ENCODE measurements around the gene KCNMA1.

GRCh38 chr10:76928565-76928964, 709.0 kb downstream of the KCNMA1 start:
- TF ChIP-seq ATF3 (IDR thresholded peaks at IDR 0.05; ENCODE audit: borderline replicate concordance, extremely low read depth, low read depth, low read length) (no peak), FOXK2 (IDR thresholded peaks at IDR 0.05) (no peak), POLR2AphosphoS5 (IDR thresholded peaks at IDR 0.05; ENCODE audit: low read length) (no peak), ZBED1 (IDR thresholded peaks at IDR 0.05; ENCODE audit: borderline replicate concordance) (no peak), IRF5 (IDR thresholded peaks at IDR 0.05; ENCODE audit: borderline replicate concordance) (no peak), NR2C1 (IDR thresholded peaks at IDR 0.05) (no peak), EZH2 (IDR thresholded peaks at IDR 0.05; ENCODE audit: borderline replicate concordance, control insufficient read depth, low read depth, low read length) (no peak), CTCF (IDR thresholded peaks at IDR 0.05 in 2 of 3, conservative IDR thresholded peaks at IDR 0.05 in 1 of 3; ENCODE audit: control insufficient read depth in 2 of 3, extremely low read depth in 1 of 3, insufficient read depth in 1 of 3, low read depth in 3 of 3, low read length in 3 of 3) (no peak), ESRRA (IDR thresholded peaks at IDR 0.05; ENCODE audit: low read length) (no peak)
